Vagina (tissue), 2 donors: ENCODE measurements around the gene MBLAC2. TPM values are rescaled to one million over a fixed set of nuclear protein-coding genes. Genes with fewer than 3 reads are reported as not detected.

Experiments used
- DNase-seq, 2 donors: peaks; one replicate each; pipeline ENCODE4 v3.0.0-alpha.2; 2017; ENCODE audit errors: extremely low spot score in 2 of 2
- H3K27ac ChIP-seq: fragments of 200-600 bp; sonication (generic); one replicate; pipeline ENCODE4 v1.5.1; 2019
- H3K27me3 ChIP-seq: fragments of 200-600 bp; sonication (generic); one replicate; pipeline ENCODE4 v1.5.1; 2019
- H3K36me3 ChIP-seq, 2 donors: fragments of 200-600 bp; sonication (generic); one replicate each; pipeline ENCODE4 v1.5.1; 2017 to 2019
- H3K4me1 ChIP-seq: fragments of 200-600 bp; sonication (generic); one replicate; pipeline ENCODE4 v1.5.1; 2019
- H3K4me3 ChIP-seq, 2 donors: fragments of 200-600 bp; sonication (generic); 1 replicate in 1 of 2; 2 replicates in 1 of 2; pipeline ENCODE4 v1.5.1; 2016 to 2019
- H3K9me3 ChIP-seq: fragments of 200-600 bp; sonication (generic); one replicate; pipeline ENCODE4 v1.5.1; 2019
- CTCF ChIP-seq, 3 experiments: fragments of 450-650 bp in 2 of 3; fragments of 200-600 bp in 1 of 3; sonication (generic) in 1 of 3; IDR thresholded peaks; one replicate each; pipeline ENCODE4 v1.5.1; 2017 to 2019; ENCODE audit warnings: antibody characterized with exemption in 3 of 3, mild to moderate bottlenecking in 2 of 3, moderate library complexity in 2 of 3
- POLR2A ChIP-seq, 2 donors: fragments of 450-650 bp; IDR thresholded peaks; one replicate each; pipeline ENCODE4 v1.6.1; 2017; ENCODE audit warnings: antibody characterized with exemption in 2 of 2, mild to moderate bottlenecking in 2 of 2, moderate library complexity in 2 of 2
- POLR2AphosphoS5 ChIP-seq, 2 donors: sonication (generic); formaldehyde crosslinking; IDR thresholded peaks; one replicate each; pipeline ENCODE4 v1.9.0; 2017; ENCODE audit warnings: antibody characterized with exemption in 2 of 2, mild to moderate bottlenecking in 2 of 2, low read depth in 1 of 2; ENCODE audit not compliant: insufficient read depth in 1 of 2
- intact Hi-C: fragments of 100-400 bp; cut with DNase I; formaldehyde crosslinking; loops from one replicate; pipeline ENCODE4 v1.15.1; 2023
- total RNA-seq: library from RNA; depleted of rRNA; stranded (reverse); fragments of >200 nt; gene quantifications from one replicate; pipeline ENCODE4 v1.2.3, GENCODE V29; 2016

Gene MBLAC2
- total RNA-seq, 1 donor from 2014 or later: 8.8 TPM

- Histone ChIP-seq H3K4me3 (no peak overlapping the region), H3K9me3 (no peaks in the 10 kb centered on the region), H3K4me1 (no peaks in the 10 kb centered on the region), H3K27me3 (no peaks in the 10 kb centered on the region), H3K27ac (no peak overlapping the region), H3K36me3 (no peaks in the 10 kb centered on the region)
- intact Hi-C loops: no loop called here
- DNase-seq: no peak
- no peak for TF ChIP-seq CTCF (IDR thresholded peaks at IDR 0.05)
These were observed 31.6 kb upstream of the MBLAC2 start for GRCh38 chr5:90506221-90506620.

- intact Hi-C loops: no loop called here
- H3K27me3 ChIP-seq: no peaks in the 10 kb centered on the region
- H3K36me3 ChIP-seq: no peaks in the 10 kb centered on the region
- TF ChIP-seq CTCF (IDR thresholded peaks at IDR 0.05) (no peak), POLR2A (IDR thresholded peaks at IDR 0.05) (no peak), POLR2AphosphoS5 (IDR thresholded peaks at IDR 0.05; ENCODE audit: insufficient read depth in 1 of 2, low read depth in 1 of 2) (no peak)
- H3K27ac ChIP-seq: no peak overlapping the region
- no peak for DNase-seq
- H3K4me1 ChIP-seq: no peaks in the 10 kb centered on the region
- H3K4me3 ChIP-seq: no peak overlapping the region
- H3K9me3 ChIP-seq: no peaks in the 10 kb centered on the region
These were observed 30.2 kb upstream of the MBLAC2 start for GRCh38 chr5:90504743-90505142.

GRCh38 chr5:90503596-90503995, 29.0 kb upstream of the MBLAC2 start:
- no peak for DNase-seq
- no peaks in the 10 kb centered on the region for H3K27me3 ChIP-seq
- H3K9me3 ChIP-seq: no peaks in the 10 kb centered on the region
- no peaks in the 10 kb centered on the region for H3K36me3 ChIP-seq
- no peaks in the 10 kb centered on the region for H3K4me1 ChIP-seq
- no peak for TF ChIP-seq CTCF (IDR thresholded peaks at IDR 0.05)
- no peak overlapping the region for H3K4me3 ChIP-seq
- no peak overlapping the region for H3K27ac ChIP-seq
- intact Hi-C loops: no loop called here

GRCh38 chr5:90495146-90495545, 20.6 kb upstream of the MBLAC2 start:
- intact Hi-C loops: no loop called here
- Histone ChIP-seq H3K4me3 (no peak overlapping the region), H3K9me3 (no peaks in the 10 kb centered on the region), H3K27me3 (no peaks in the 10 kb centered on the region), H3K36me3 (no peaks in the 10 kb centered on the region), H3K4me1 (no peaks in the 10 kb centered on the region), H3K27ac (no peak overlapping the region)
- DNase-seq: no peak
- TF ChIP-seq POLR2AphosphoS5 (IDR thresholded peaks at IDR 0.05; ENCODE audit: insufficient read depth in 1 of 2, low read depth in 1 of 2): no peak
- no peak for TF ChIP-seq POLR2A (IDR thresholded peaks at IDR 0.05)
- TF ChIP-seq CTCF (IDR thresholded peaks at IDR 0.05): no peak

GRCh38 chr5:90494043-90494442, 19.5 kb upstream of the MBLAC2 start:
- H3K27me3 ChIP-seq: no peaks in the 10 kb centered on the region
- H3K9me3 ChIP-seq: no peaks in the 10 kb centered on the region
- no peaks in the 10 kb centered on the region for H3K4me1 ChIP-seq
- no peak overlapping the region for H3K27ac ChIP-seq
- no peaks in the 10 kb centered on the region for H3K36me3 ChIP-seq
- H3K4me3 ChIP-seq: no peak overlapping the region
- no peak for DNase-seq
- intact Hi-C loops: no loop called here
- TF ChIP-seq POLR2A (IDR thresholded peaks at IDR 0.05): no peak
- TF ChIP-seq CTCF (IDR thresholded peaks at IDR 0.05): no peak
- no peak for TF ChIP-seq POLR2AphosphoS5 (IDR thresholded peaks at IDR 0.05; ENCODE audit: insufficient read depth in 1 of 2, low read depth in 1 of 2)
